ENCODE results near the gene CD300H.

DNA sequence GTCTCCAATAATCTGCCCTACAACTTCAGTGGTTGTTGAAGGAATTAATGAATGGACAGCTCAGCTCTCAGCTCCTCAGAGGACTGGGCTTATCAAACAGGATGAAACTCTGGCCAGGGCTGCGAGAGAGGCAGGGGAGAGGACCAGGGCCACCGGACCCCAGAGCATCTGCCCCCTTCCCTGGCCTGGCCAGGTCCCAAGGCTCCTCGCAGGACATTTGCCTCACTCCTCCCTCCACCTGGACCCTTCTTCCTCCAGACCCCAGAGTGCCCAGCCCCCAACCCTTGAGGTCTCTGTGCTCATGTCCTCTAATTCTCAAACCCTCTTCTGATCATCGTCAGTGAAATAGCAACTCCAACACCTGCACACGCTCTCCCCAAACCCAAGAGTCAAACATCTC is 25.1 kb downstream of the CD300H start:
- no peak for TF ChIP-seq PPARA (CRISPR knock-in tag; IDR thresholded peaks at IDR 0.05; ENCODE audit: borderline replicate concordance)
- TF ChIP-seq ZNF8 (CRISPR knock-in tag; IDR thresholded peaks at IDR 0.05): no peak
- no peak for TF ChIP-seq ZNF70 (CRISPR knock-in tag; IDR thresholded peaks at IDR 0.05)
- TF ChIP-seq, protein P1, sequence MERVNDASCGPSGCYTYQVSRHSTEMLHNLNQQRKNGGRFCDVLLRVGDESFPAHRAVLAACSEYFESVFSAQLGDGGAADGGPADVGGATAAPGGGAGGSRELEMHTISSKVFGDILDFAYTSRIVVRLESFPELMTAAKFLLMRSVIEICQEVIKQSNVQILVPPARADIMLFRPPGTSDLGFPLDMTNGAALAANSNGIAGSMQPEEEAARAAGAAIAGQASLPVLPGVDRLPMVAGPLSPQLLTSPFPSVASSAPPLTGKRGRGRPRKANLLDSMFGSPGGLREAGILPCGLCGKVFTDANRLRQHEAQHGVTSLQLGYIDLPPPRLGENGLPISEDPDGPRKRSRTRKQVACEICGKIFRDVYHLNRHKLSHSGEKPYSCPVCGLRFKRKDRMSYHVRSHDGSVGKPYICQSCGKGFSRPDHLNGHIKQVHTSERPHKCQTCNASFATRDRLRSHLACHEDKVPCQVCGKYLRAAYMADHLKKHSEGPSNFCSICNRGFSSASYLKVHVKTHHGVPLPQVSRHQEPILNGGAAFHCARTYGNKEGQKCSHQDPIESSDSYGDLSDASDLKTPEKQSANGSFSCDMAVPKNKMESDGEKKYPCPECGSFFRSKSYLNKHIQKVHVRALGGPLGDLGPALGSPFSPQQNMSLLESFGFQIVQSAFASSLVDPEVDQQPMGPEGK (CRISPR knock-in tag; IDR thresholded peaks at IDR 0.05; ENCODE audit: borderline replicate concordance): no peak
- no peak for TF ChIP-seq ARNTL (CRISPR knock-in tag; IDR thresholded peaks at IDR 0.05; ENCODE audit: borderline replicate concordance, low read depth)
- no peak for TF ChIP-seq ISL1 (CRISPR knock-in tag; IDR thresholded peaks at IDR 0.05)
- TF ChIP-seq CSDC2 (CRISPR knock-in tag; IDR thresholded peaks at IDR 0.05): no peak
- TF ChIP-seq OSR1 (CRISPR knock-in tag; IDR thresholded peaks at IDR 0.05): no peak
- TF ChIP-seq, protein P2, sequence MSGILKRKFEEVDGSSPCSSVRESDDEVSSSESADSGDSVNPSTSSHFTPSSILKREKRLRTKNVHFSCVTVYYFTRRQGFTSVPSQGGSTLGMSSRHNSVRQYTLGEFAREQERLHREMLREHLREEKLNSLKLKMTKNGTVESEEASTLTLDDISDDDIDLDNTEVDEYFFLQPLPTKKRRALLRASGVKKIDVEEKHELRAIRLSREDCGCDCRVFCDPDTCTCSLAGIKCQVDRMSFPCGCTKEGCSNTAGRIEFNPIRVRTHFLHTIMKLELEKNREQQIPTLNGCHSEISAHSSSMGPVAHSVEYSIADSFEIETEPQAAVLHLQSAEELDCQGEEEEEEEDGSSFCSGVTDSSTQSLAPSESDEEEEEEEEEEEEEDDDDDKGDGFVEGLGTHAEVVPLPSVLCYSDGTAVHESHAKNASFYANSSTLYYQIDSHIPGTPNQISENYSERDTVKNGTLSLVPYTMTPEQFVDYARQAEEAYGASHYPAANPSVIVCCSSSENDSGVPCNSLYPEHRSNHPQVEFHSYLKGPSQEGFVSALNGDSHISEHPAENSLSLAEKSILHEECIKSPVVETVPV (CRISPR knock-in tag; IDR thresholded peaks at IDR 0.05): no peak
- TF ChIP-seq TOX (CRISPR knock-in tag; IDR thresholded peaks at IDR 0.05; ENCODE audit: borderline replicate concordance): no peak
